Colonic mucosa (tissue), 4 donors: ENCODE measurements around the gene CHST3. TPM values are rescaled to one million over a fixed set of nuclear protein-coding genes. Genes with fewer than 3 reads are reported as not detected.

Experiments used
- DNase-seq: peaks from one replicate; pipeline ENCODE4 v3.0.0-alpha.2; 2020
- H3K27ac ChIP-seq: fragments of 200-600 bp; one replicate; pipeline ENCODE4 v1.8.0; 2021
- H3K27me3 ChIP-seq: fragments of 200-600 bp; one replicate; pipeline ENCODE4 v1.8.0; 2021
- H3K36me3 ChIP-seq: fragments of 200-600 bp; one replicate; pipeline ENCODE4 v1.8.0; 2021
- H3K4me1 ChIP-seq: fragments of 200-600 bp; one replicate; pipeline ENCODE4 v1.8.0; 2021; ENCODE audit warnings: mild to moderate bottlenecking
- H3K4me3 ChIP-seq: fragments of 200-600 bp; one replicate; pipeline ENCODE4 v1.8.0; 2021
- H3K9ac ChIP-seq, 2 donors: one replicate each; pipeline ENCODE4 v1.7.0; 2013; ENCODE audit warnings: control low read depth in 2 of 2, low read depth in 2 of 2, low read length in 2 of 2
- H3K9me3 ChIP-seq: fragments of 200-600 bp; one replicate; pipeline ENCODE4 v1.8.0; 2021
- CTCF ChIP-seq: fragments of 200-600 bp; IDR thresholded peaks from one replicate; pipeline ENCODE4 v1.8.0; 2022; ENCODE audit warnings: antibody characterized with exemption, mild to moderate bottlenecking
- intact Hi-C: fragments of 100-400 bp; cut with DNase I; formaldehyde crosslinking; loops from one replicate; pipeline ENCODE4 v1.14.1; 2022
- total RNA-seq, 2 donors: library from RNA; stranded (reverse); fragmentation: NEBNext Ultra II Directional in 1 of 2; extraction: Animal tissue kit (Norgen Biotek cat#: 25700) in 1 of 2; gene quantifications; one replicate each; pipeline ENCODE4 v1.2.1, GENCODE V29; 2021
- donor health status: healthy.
- donor health status: DM: no; HTN: no; CAD: no.
- donor health status: DM: no; HTN: no; CAD: no.

The CHST3 gene
- total RNA-seq, 2 donors from 2014 or later: 2.5 to 3.4 TPM

GRCh38 chr10:71921324-71922027, 42.7 kb upstream of the CHST3 start:
- H3K9ac ChIP-seq: peak overlapping the region in 1 of 2 donors; percentile 15
- H3K27me3 ChIP-seq: no peaks in the 10 kb centered on the region
- no peaks in the 10 kb centered on the region for H3K9me3 ChIP-seq
- no peak overlapping the region for H3K4me3 ChIP-seq
- TF ChIP-seq CTCF: no peak
- intact Hi-C loops: no loop called here
- H3K27ac ChIP-seq: peak overlapping the region; percentile 68
- H3K36me3 ChIP-seq: no peaks in the 10 kb centered on the region
- H3K4me1 ChIP-seq: no peaks in the 10 kb centered on the region
- peak; percentile 61 for DNase-seq

GRCh38 chr10:71923138-71923692, 41.0 kb upstream of the CHST3 start:
- intact Hi-C loops: no loop called here
- H3K4me3 ChIP-seq: no peak overlapping the region
- TF ChIP-seq CTCF: no peak

GRCh38 chr10:71924771-71925170, 39.4 kb upstream of the CHST3 start:
- Histone ChIP-seq H3K4me1 (no peaks in the 10 kb centered on the region), H3K36me3 (no peaks in the 10 kb centered on the region), H3K9me3 (no peaks in the 10 kb centered on the region), H3K4me3 (no peak overlapping the region), H3K27ac (no peak overlapping the region), H3K9ac (no peak overlapping the region), H3K27me3 (no peaks in the 10 kb centered on the region)
- no peak for DNase-seq
- no peak for TF ChIP-seq CTCF
- intact Hi-C loops: no loop called here

More at GRCh38 chr10:71923138-71923692, 41.0 kb upstream of the CHST3 start:
- Histone ChIP-seq H3K4me1 (no peaks in the 10 kb centered on the region), H3K9me3 (no peaks in the 10 kb centered on the region), H3K9ac (no peak overlapping the region), H3K36me3 (no peaks in the 10 kb centered on the region), H3K27me3 (no peaks in the 10 kb centered on the region), H3K27ac (no peak overlapping the region)
- DNase-seq: no peak

- Histone ChIP-seq H3K36me3 (no peaks in the 10 kb centered on the region), H3K4me1 (no peaks in the 10 kb centered on the region), H3K27ac (no peak overlapping the region), H3K9ac (no peak overlapping the region), H3K9me3 (no peaks in the 10 kb centered on the region), H3K4me3 (no peak overlapping the region), H3K27me3 (no peaks in the 10 kb centered on the region)
- DNase-seq: no peak
- intact Hi-C loops: no loop called here
- TF ChIP-seq CTCF: no peak
Measured at GRCh38 chr10:71927159-71927558, 37.0 kb upstream of the CHST3 start.

GRCh38 chr10:71927776-71928592, 36.2 kb upstream of the CHST3 start:
- no peak overlapping the region for H3K27ac ChIP-seq
- H3K4me3 ChIP-seq: no peak overlapping the region
- no peaks in the 10 kb centered on the region for H3K9me3 ChIP-seq
- H3K9ac ChIP-seq: no peak overlapping the region
- intact Hi-C loops: no loop called here
- DNase-seq: no peak
- no peak for TF ChIP-seq CTCF
- no peaks in the 10 kb centered on the region for H3K27me3 ChIP-seq
- H3K36me3 ChIP-seq: no peaks in the 10 kb centered on the region
- no peaks in the 10 kb centered on the region for H3K4me1 ChIP-seq
